Renal cortex interstitium (tissue), 11 donors: ENCODE data around the gene ERCC2. TPM values are rescaled to one million over a fixed set of nuclear protein-coding genes. Genes with fewer than 3 reads are reported as not detected.
"Not testable (repeated sequence)": the region's sequence is repeated elsewhere in the genome, so short reads cannot be mapped to it uniquely, and the experiment has no call there.

Source experiments
- DNase-seq, 11 donors: peaks; one replicate each; pipeline ENCODE4 v3.0.0-alpha.2; 2013; ENCODE audit warnings: low read depth in 9 of 11, low spot score in 4 of 11; ENCODE audit errors: extremely low read depth in 1 of 11
- polyA plus RNA-seq, 3 donors: library from polyadenylated mRNA; unstranded; fragments of 120-200 nt; gene quantifications; one replicate each; pipeline ENCODE4 v1.2.1, GENCODE V29; 2013; ENCODE audit not compliant: insufficient read length in 3 of 3

ERCC2 gene
- polyA plus RNA-seq, 3 donors = 33.5 to 36.9 (median 35.5) TPM

GRCh38 chr19:45346449-45346848 is 23.9 kb downstream of the ERCC2 start:
- DNase-seq = no peak

- DNase-seq = no peak
Observed at GRCh38 chr19:45345506-45345860, 24.9 kb downstream of the ERCC2 start.

- no peak for DNase-seq
Observed at GRCh38 chr19:45344621-45345505, 25.5 kb downstream of the ERCC2 start.

- no peak for DNase-seq
Observed at GRCh38 chr19:45342911-45343310, 27.5 kb downstream of the ERCC2 start.

GRCh38 chr19:45340899-45341453 is 29.4 kb downstream of the ERCC2 start:
- no peak for DNase-seq

GRCh38 chr19:45340232-45340898 is 30.0 kb downstream of the ERCC2 start, which contains the start of gene KLC3:
TSS of gene KLC3 (plus strand) at chr19:45340750. CDS start at chr19:45345542, 4,792 bp downstream.
- DNase-seq = no peak

- no peak for DNase-seq
Observed at GRCh38 chr19:45339629-45340028, 30.7 kb downstream of the ERCC2 start.

GRCh38 chr19:45336696-45337251 is 33.6 kb downstream of the ERCC2 start:
- DNase-seq = no peak

GRCh38 chr19:45334881-45335280 is 35.5 kb downstream of the ERCC2 start:
- not testable (repeated sequence) for DNase-seq

- DNase-seq = no peak
Observed at GRCh38 chr19:45333609-45334303, 36.6 kb downstream of the ERCC2 start.

GRCh38 chr19:45331411-45331810 is 39.0 kb downstream of the ERCC2 start:
- no peak for DNase-seq

GRCh38 chr19:45327404-45328143 is 42.8 kb downstream of the ERCC2 start:
- no peak for DNase-seq

GRCh38 chr19:45324349-45324907 is 45.9 kb downstream of the ERCC2 start:
- DNase-seq = no peak

- DNase-seq = no peak
Observed at GRCh38 chr19:45323671-45324081, 46.7 kb downstream of the ERCC2 start.

- no peak for DNase-seq
Observed at GRCh38 chr19:45322744-45323281, 47.6 kb downstream of the ERCC2 start, which contains the start of gene CKM. TSS of gene CKM (minus strand) at chr19:45322875. CDS start at chr19:45319713, 3,162 bp downstream.

- peak in 1 of 11 donors; percentile 38 for DNase-seq
Observed at GRCh38 chr19:45322311-45322710, 48.1 kb downstream of the ERCC2 start.

GRCh38 chr19:45321848-45322247 is 48.5 kb downstream of the ERCC2 start:
- no peak for DNase-seq
